ENCODE results near the gene FASN. TPM values are rescaled to one million over a fixed set of nuclear protein-coding genes. Genes with fewer than 3 reads are reported as not detected.

The FASN gene
- 229 and 345 TPM in 2 replicates for total RNA-seq

GRCh38 chr17:82098169-82098938, at the start of gene FASN:
Gene FASN, minus strand, starts transcription at chr17:82098236. Its CDS starts 1,791 bp downstream, at chr17:82096445.

GRCh38 chr17:82065638-82066303, 32.3 kb downstream of the FASN start, which contains the start of gene DUS1L:
Gene DUS1L, minus strand, starts transcription at chr17:82065804. Its CDS starts 745 bp downstream, at chr17:82065059.

GRCh38 chr17:82051776-82052637, 46.0 kb downstream of the FASN start, which contains the start of the genes GPS1 and RFNG:
Gene GPS1, plus strand, starts transcription at chr17:82051898. Its CDS starts 34 bp downstream, at chr17:82051932.
Gene RFNG, minus strand, starts transcription at chr17:82051811. Its CDS starts 45 bp downstream, at chr17:82051766.

GRCh38 chr17:82037092-82037888, 60.7 kb downstream of the FASN start, which contains the start of gene DCXR:
Gene DCXR, minus strand, starts transcription at chr17:82037697. Its CDS starts 15 bp downstream, at chr17:82037682.

GRCh38 chr17:82031303-82031884, 66.6 kb downstream of the FASN start, which contains the start of gene RAC3:
Gene RAC3, plus strand, starts transcription at chr17:82031678. Its CDS starts 84 bp downstream, at chr17:82031762.

Other genes starting within 250 kb of the FASN start
- 811 and 1,110 TPM in 2 replicates for gene P4HB, start 237.7 kb downstream of the FASN start, total RNA-seq
- gene ARHGDIA, start 226.9 kb downstream of the FASN start, total RNA-seq = 386 and 596 TPM in 2 replicates
- gene ALYREF, start 206.7 kb downstream of the FASN start, total RNA-seq = 102 and 252 TPM in 2 replicates
- gene ANAPC11, start 206.5 kb downstream of the FASN start, total RNA-seq = 147 and 222 TPM in 2 replicates
- gene NPB, start 196.0 kb downstream of the FASN start, total RNA-seq = 3.6 and 5.2 TPM in 2 replicates
- 40.7 and 71.9 TPM in 2 replicates for gene PCYT2, start 186.8 kb downstream of the FASN start, total RNA-seq
- 15.2 and 18.5 TPM in 2 replicates for gene SIRT7, start 180.1 kb downstream of the FASN start, total RNA-seq
- 14.3 and 18.4 TPM in 2 replicates for gene MAFG, start 170.5 kb downstream of the FASN start, total RNA-seq
- gene PYCR1, start 160.9 kb downstream of the FASN start, total RNA-seq = 104 and 162 TPM in 2 replicates
- not detected in 2 replicates for gene MYADML2, start 151.0 kb downstream of the FASN start, total RNA-seq
- gene NOTUM, start 137.0 kb downstream of the FASN start, total RNA-seq = 0.38 TPM in 1 of 2 replicates, not detected in the other
- gene ASPSCR1, start 120.6 kb downstream of the FASN start, total RNA-seq = 25.1 and 30.4 TPM in 2 replicates
- 33.2 and 170 TPM in 2 replicates for gene CENPX, start 75.4 kb downstream of the FASN start, total RNA-seq
- 17.0 and 33.1 TPM in 2 replicates for gene LRRC45, start 74.9 kb downstream of the FASN start, total RNA-seq
- 66.7 and 82.3 TPM in 2 replicates for gene RAC3, start 66.6 kb downstream of the FASN start, total RNA-seq
- 105 and 113 TPM in 2 replicates for gene DCXR, start 60.5 kb downstream of the FASN start, total RNA-seq
- 61.9 and 89.5 TPM in 2 replicates for gene RFNG, start 46.4 kb downstream of the FASN start, total RNA-seq
- gene GPS1, start 46.3 kb downstream of the FASN start, total RNA-seq = 149 and 212 TPM in 2 replicates
- 74.9 and 101 TPM in 2 replicates for gene DUS1L, start 32.4 kb downstream of the FASN start, total RNA-seq
- gene CCDC57, start 114.6 kb upstream of the FASN start, total RNA-seq = 8.3 and 19.5 TPM in 2 replicates
- gene SLC16A3, start 130.8 kb upstream of the FASN start, total RNA-seq = 154 and 199 TPM in 2 replicates
- 56.4 and 73.3 TPM in 2 replicates for gene CSNK1D, start 175.5 kb upstream of the FASN start, total RNA-seq
- not detected in 2 replicates for gene CD7, start 219.4 kb upstream of the FASN start, total RNA-seq
- 1.5 and 8.2 TPM in 2 replicates for gene SECTM1, start 235.5 kb upstream of the FASN start, total RNA-seq

Data from mesangial cell (primary cell).